HG02970 (cell line): Measurements from ENCODE around the gene LRWD1.

Experiments used
- ATAC-seq: cut with Tn5 transposase; IDR thresholded peaks from one replicate; pipeline ENCODE4 v1.9.1; 2021; ENCODE audit warnings: mild to moderate bottlenecking, moderate library complexity, moderate number of reproducible peaks; ENCODE audit not compliant: unreplicated experiment, low FRiP score

LRWD1 gene

GRCh38 chr7:102464577-102465280 lies at the start of gene LRWD1, which contains the start of gene ALKBH4:
Gene LRWD1, plus strand, starts transcription at chr7:102464984. Its CDS starts 97 bp downstream, at chr7:102465081.
Gene ALKBH4, minus strand, starts transcription at chr7:102464863. Its CDS starts 27 bp downstream, at chr7:102464836.
- ATAC-seq = peak; percentile 87

GRCh38 chr7:102415685-102416225 lies 49.0 kb upstream of the LRWD1 start:
- ATAC-seq = no peak

- ATAC-seq = no peak
These were observed 48.4 kb upstream of the LRWD1 start for GRCh38 chr7:102416406-102416805.

DNA sequence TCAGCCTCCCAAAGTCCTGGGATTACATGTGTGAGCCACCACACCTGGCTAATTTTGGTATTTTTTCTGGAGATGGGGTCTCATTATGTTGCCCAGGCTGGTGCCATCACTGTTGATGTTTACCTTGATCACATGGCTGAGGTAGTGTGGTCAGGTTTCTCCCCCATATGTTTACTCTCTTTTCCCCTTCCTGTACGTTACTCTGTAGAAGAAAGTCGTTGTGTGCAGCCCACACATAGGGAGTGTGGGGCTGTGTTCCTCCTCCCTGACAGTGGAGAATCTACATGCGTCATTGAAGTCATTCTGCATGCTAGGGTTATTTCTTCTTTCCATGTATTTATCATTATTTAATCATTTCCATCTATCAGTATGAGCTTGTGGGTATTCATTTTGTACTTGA lies 47.7 kb upstream of the LRWD1 start:
- ATAC-seq = no peak

DNA sequence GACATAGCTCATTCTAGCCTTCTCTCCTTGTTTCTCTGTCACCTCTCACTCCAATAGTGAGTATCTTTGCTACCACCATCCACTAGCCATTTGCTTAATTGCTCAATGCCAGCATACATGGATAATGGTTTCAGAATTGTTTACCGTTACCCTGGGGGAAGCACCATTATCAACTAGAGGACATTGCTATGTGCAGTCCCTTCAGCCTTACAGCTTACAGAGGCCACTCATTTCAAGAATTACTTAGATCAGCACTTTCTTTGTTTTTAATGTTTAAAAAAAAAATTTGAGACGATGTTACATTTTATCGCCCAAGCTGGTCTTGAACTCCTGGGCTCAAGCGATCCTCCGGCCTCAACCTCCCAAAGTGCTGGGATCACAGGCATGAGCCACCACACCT lies 46.2 kb upstream of the LRWD1 start:
- ATAC-seq = no peak

DNA sequence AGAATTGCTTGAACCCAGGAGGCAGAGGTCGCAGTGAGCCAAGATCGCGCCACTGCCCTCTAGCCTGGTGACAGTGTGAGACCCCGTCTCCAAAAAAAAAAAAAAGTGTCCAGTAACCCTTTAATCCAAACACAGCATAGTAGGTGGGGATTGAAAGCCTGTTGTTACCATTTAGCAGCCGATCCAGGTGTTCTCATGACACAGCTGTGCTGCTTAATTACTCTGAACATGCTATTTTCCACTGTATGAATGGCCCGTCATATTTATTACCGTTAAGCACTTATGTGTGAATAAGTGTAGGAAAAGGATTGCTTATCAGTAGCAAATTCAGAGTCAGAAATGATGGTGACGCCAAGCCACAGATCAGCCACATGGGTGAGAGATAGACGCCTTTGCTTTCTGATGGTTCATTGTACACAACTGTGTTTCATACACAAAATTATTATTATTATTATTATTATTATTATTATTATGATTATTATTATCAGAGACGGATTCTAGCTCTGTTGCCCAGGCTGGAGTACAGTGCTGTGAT lies 43.0 kb upstream of the LRWD1 start:
- no peak for ATAC-seq

GRCh38 chr7:102424129-102424551 lies 40.6 kb upstream of the LRWD1 start:
- no peak for ATAC-seq

- no peak for ATAC-seq
These were observed 40.0 kb upstream of the LRWD1 start for GRCh38 chr7:102424787-102425218.

- peak; percentile 59 for ATAC-seq
These were observed 39.0 kb upstream of the LRWD1 start for GRCh38 chr7:102425639-102426267.

- peak; percentile 47 for ATAC-seq
These were observed 38.3 kb upstream of the LRWD1 start for GRCh38 chr7:102426268-102427018.

DNA sequence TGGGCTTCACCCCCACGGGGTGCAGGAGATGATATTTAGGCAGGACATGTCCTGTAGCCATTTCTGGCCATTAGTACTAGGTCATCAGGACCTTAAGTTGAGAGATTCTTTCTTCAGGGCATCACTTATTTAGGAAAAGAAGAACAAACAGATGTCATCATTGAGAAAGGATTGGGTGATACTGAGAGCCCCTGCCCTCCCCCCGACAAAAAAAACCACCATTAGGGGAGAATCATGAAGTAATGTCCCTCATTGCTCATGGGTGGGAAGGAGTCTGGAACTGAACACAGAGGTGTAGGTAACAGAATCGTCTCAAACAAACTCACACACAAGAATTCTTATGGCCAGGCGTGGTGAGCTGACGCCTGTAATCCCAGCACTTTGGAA lies 37.8 kb upstream of the LRWD1 start:
- no peak for ATAC-seq

- no peak for ATAC-seq
These were observed 35.5 kb upstream of the LRWD1 start for GRCh38 chr7:102429141-102429899.

GRCh38 chr7:102431617-102432298 lies 33.0 kb upstream of the LRWD1 start:
- no peak for ATAC-seq

DNA sequence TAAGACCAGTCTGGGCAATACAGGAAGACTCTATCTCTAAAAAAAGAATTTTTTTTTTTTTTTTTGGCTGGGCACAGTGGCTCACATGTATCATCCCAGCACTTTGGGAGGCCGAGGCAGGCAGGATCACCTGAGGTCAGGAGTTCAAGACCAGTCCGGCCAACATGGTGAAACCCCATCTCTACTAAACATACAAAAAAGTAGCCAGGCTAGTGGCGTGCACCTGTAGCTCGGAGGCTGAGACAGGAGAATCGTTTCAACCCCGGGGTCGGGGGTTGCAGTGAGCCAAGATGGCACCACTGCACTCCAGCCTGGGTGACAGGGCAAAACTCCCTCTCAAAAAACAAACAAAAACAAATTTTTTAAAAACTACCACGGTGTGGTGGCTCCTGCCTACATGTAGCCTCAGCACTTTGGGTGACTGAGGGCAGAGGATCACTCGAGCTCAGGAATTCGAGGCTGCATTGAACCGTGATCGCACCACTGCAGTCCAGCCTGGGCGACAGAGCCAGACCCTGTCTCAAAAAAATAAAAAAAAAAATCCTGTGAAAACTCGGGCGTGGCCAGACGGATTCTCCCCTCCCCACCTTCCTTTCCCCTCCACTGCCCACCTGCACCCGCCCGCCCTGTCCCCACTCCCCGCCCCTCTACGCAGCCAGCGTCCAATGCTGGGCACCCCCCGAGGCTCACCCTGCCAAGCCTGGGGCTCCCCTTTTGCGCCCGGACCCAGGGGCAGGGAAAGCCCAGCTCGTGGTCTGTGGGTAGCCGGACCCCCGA lies 32.2 kb upstream of the LRWD1 start:
- peak; percentile 21 for ATAC-seq

GRCh38 chr7:102433219-102434038 lies 31.4 kb upstream of the LRWD1 start, which contains the start of gene ORAI2:
Gene ORAI2, plus strand, starts transcription at chr7:102433575. Its CDS starts 5,382 bp downstream, at chr7:102438957.
- ATAC-seq = peak; percentile 67

DNA sequence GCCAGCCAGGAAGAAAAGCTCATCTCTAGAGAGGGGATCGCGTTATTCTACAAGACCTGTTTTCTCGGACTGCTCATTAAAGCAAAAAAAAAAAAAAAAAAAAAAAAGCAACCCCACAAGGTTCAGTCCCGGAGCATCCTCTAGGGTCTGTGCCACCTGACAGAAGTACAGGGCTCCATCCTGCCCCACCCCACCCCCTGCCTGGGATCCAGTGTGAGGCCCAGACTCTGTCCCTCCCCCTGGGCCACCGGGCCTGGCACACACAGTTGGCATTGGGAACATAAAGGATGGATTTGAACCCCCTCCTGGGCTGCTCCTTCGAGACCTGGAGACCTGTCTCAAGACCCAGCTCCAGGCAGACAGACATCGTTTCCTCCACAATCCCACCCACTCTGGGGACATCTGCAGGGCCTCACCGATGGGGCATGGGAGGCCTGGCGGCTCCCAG lies 30.7 kb upstream of the LRWD1 start:
- ATAC-seq = no peak

- ATAC-seq = no peak
These were observed 28.7 kb upstream of the LRWD1 start for GRCh38 chr7:102436118-102436517.
